ENCODE data around the gene TMEM258. TPM values are rescaled to one million over a fixed set of nuclear protein-coding genes. Genes with fewer than 3 reads are reported as not detected.

Gene TMEM258
- total RNA-seq, 1 experiment from 2014 or later = 110 TPM

DNA sequence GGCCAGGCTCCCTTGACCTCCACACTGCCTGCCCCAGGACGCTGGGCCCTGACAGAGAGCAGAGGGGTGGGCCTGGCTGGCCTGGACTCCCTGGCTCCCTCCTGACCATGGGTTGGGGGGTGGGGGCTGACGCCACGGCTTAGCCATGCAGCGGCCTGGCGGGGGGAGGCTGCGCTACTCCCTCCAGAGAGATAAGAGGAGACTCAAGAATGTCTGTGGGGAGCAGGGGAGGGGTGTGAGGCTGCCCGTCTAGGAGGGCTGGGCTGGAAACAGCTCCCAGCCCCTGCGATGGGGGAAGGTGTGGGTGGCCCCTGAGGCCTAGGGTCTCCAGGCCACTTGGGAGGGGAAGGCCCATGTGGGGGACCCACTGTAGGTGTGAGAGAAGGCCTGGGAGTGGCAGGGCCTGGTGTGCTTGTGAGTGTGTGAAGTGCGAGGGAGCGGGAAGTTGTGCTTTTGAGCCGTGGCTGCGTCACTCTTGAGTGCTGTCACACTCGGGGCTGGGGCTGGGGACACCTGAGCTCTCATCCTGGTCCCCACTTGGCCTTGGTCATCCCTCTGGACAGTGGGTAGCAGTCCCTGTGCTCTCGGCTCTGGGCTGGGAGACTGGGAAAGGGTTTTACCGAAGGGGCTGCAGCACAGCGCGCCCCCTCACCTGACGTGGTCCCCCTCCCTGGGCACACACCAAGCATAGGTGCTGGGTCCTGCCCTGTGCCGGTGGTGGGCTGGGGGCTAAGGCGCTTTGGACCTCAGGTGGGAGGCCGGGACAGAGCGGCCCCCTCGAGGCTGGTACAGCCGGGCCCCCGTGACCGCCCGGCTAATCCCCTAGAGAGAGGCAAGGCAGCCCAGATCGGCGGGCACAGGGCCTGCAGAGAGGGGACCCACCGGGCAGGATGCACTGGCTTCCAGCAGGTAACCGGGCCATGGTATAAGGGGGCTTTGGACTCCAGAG is 37.6 kb downstream of the TMEM258 start:
- H3K9me2 ChIP-seq (replicated peaks; ENCODE audit: low read length) = no peaks in the 10 kb centered on the region
- H3K4me3 ChIP-seq (ENCODE audit: low read length) = no peak overlapping the region
- CTCF ChIA-PET = no interaction called here
- no peak overlapping the region for H2AFZ ChIP-seq (ENCODE audit: low read length)
- no peak for TF ChIP-seq EZH2 (IDR thresholded peaks at IDR 0.05; ENCODE audit: low read length, unreplicated experiment)
- TF ChIP-seq EZH2phosphoT487 (IDR thresholded peaks at IDR 0.05; ENCODE audit: borderline replicate concordance, low read length) = no peak
- TF ChIP-seq, protein P1, sequence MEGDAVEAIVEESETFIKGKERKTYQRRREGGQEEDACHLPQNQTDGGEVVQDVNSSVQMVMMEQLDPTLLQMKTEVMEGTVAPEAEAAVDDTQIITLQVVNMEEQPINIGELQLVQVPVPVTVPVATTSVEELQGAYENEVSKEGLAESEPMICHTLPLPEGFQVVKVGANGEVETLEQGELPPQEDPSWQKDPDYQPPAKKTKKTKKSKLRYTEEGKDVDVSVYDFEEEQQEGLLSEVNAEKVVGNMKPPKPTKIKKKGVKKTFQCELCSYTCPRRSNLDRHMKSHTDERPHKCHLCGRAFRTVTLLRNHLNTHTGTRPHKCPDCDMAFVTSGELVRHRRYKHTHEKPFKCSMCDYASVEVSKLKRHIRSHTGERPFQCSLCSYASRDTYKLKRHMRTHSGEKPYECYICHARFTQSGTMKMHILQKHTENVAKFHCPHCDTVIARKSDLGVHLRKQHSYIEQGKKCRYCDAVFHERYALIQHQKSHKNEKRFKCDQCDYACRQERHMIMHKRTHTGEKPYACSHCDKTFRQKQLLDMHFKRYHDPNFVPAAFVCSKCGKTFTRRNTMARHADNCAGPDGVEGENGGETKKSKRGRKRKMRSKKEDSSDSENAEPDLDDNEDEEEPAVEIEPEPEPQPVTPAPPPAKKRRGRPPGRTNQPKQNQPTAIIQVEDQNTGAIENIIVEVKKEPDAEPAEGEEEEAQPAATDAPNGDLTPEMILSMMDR (conservative IDR thresholded peaks at IDR 0.05; ENCODE audit: low read depth, low read length) = no peak
- no TSS peak for BruUV-seq (replicated peaks)
- POLR2A ChIA-PET (ENCODE audit: unreplicated experiment) = no interaction called here
- no peaks in the 10 kb centered on the region for H3K36me3 ChIP-seq (ENCODE audit: low read depth, low read length)
- no peak for DNase-seq
- no peaks in the 10 kb centered on the region for H3K27me3 ChIP-seq (ENCODE audit: low read length)
- H3K9ac ChIP-seq (ENCODE audit: low read length) = no peak overlapping the region
- no peaks in the 10 kb centered on the region for H3K79me2 ChIP-seq (ENCODE audit: low read length)
- H3K4me1 ChIP-seq (ENCODE audit: insufficient read depth, low read length) = peaks cover 20% of the 10 kb centered on the region
- H3F3A ChIP-seq (ENCODE audit: low read length, unreplicated experiment) = no peaks in the 10 kb centered on the region
- no peak overlapping the region for H3K27ac ChIP-seq (ENCODE audit: low read length)
- H3K9me3 ChIP-seq (ENCODE audit: low read length) = no peaks in the 10 kb centered on the region
- H3K4me2 ChIP-seq (ENCODE audit: low read length) = no peak overlapping the region
- intact Hi-C loops (cut with micrococcal nuclease) = no loop called here
- ATAC-seq = no peak
- H4K20me1 ChIP-seq (ENCODE audit: low read length) = no peaks in the 10 kb centered on the region

DNA sequence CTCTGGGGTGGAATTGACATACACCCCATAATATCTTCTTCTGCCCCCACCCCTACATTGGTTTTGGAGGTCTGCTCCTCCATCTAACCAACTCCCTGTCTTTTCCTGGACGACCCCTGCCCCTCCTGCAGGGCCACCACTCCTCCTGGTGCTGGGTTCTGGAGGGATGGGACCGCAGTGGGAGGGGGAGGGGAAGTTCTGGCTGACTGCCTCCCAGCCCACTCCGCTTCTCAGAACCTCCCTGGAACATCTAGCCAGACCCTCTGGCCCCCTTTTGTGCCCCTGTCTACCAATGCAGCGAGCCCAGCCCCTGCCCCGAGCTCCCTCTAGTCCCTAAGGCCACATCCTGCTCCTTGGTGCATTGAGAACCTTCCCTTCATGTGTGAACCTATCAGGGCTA is 38.7 kb downstream of the TMEM258 start:
- Histone ChIP-seq H3K4me1 (ENCODE audit: insufficient read depth, low read length) (peaks cover 20% of the 10 kb centered on the region), H3K9me3 (ENCODE audit: low read length) (no peaks in the 10 kb centered on the region), H2AFZ (ENCODE audit: low read length) (no peak overlapping the region), H3K4me2 (ENCODE audit: low read length) (no peak overlapping the region), H3K79me2 (ENCODE audit: low read length) (no peaks in the 10 kb centered on the region), H3F3A (ENCODE audit: low read length, unreplicated experiment) (no peaks in the 10 kb centered on the region), H3K4me3 (ENCODE audit: low read length) (no peak overlapping the region), H3K27me3 (ENCODE audit: low read length) (no peaks in the 10 kb centered on the region), H3K9ac (ENCODE audit: low read length) (no peak overlapping the region), H3K9me2 (replicated peaks; ENCODE audit: low read length) (no peaks in the 10 kb centered on the region), H3K36me3 (ENCODE audit: low read depth, low read length) (no peaks in the 10 kb centered on the region), H4K20me1 (ENCODE audit: low read length) (no peaks in the 10 kb centered on the region), H3K27ac (ENCODE audit: low read length) (no peak overlapping the region)
- CTCF ChIA-PET = no interaction called here
- POLR2A ChIA-PET (ENCODE audit: unreplicated experiment) = no interaction called here
- TF ChIP-seq EZH2 (IDR thresholded peaks at IDR 0.05; ENCODE audit: low read length, unreplicated experiment) = no peak
- ATAC-seq = no peak
- BruUV-seq (replicated peaks) = no TSS peak
- no peak for DNase-seq
- intact Hi-C loops (cut with micrococcal nuclease) = no loop called here

DNA sequence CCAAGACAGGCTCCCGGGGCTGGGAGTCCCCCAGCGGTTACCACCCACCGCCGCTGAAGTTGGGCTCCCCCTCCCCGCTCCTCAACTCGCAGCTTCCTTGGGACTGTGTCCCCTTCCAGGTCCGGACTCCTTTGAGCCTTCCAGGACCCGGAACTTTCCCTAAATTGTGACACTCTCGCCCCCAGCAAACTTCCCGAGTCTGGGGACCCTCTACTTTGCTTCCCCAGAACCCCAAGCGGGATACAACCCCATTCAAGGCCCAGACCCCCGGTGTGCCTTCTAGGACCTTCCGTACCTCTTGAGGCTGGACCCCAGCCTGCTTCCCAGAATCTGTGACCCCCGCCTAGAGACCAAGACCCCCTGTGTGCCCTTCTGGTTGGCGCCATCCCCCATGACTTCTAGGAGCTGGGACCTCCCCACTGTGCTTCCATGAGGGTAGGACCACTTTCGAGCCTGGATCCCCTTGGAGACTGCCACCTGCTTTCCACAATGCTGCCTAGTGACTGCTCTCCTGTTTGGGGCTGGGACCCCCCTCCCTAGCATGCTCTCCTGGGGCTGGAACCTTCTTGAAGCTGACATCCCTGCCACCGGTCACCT is 39.4 kb downstream of the TMEM258 start:
- no peaks in the 10 kb centered on the region for H3K27me3 ChIP-seq (ENCODE audit: low read length)
- no peaks in the 10 kb centered on the region for H3K9me2 ChIP-seq (replicated peaks; ENCODE audit: low read length)
- ChIA-PET POLR2A (ENCODE audit: unreplicated experiment) (no interaction called here), CTCF (no interaction called here)
- H3K4me2 ChIP-seq (ENCODE audit: low read length) = peak overlapping the region; percentile 81
- no peaks in the 10 kb centered on the region for H3F3A ChIP-seq (ENCODE audit: low read length, unreplicated experiment)
- TF ChIP-seq EZH2 (IDR thresholded peaks at IDR 0.05; ENCODE audit: low read length, unreplicated experiment) = no peak
- TF ChIP-seq, protein P1 (conservative IDR thresholded peaks at IDR 0.05; ENCODE audit: low read depth, low read length) = no peak
- no peak for TF ChIP-seq EZH2phosphoT487 (IDR thresholded peaks at IDR 0.05; ENCODE audit: borderline replicate concordance, low read length)
- H3K4me1 ChIP-seq (ENCODE audit: insufficient read depth, low read length) = peaks cover 20% of the 10 kb centered on the region
- DNase-seq = no peak
- H4K20me1 ChIP-seq (ENCODE audit: low read length) = no peaks in the 10 kb centered on the region
- intact Hi-C loops (cut with micrococcal nuclease) = loop anchor here (1.0 kb wide), 1 partner anchor 23 kb away; no protein-coding TSS in a partner anchor
- H3K27ac ChIP-seq (ENCODE audit: low read length) = no peak overlapping the region
- H3K9me3 ChIP-seq (ENCODE audit: low read length) = no peaks in the 10 kb centered on the region
- no peaks in the 10 kb centered on the region for H3K79me2 ChIP-seq (ENCODE audit: low read length)
- no peak for ATAC-seq
- peak overlapping the region; percentile 86 for H2AFZ ChIP-seq (ENCODE audit: low read length)
- BruUV-seq (replicated peaks) = no TSS peak
- H3K36me3 ChIP-seq (ENCODE audit: low read depth, low read length) = no peaks in the 10 kb centered on the region
- H3K9ac ChIP-seq (ENCODE audit: low read length) = 0 out of 2 replicates have a peak overlapping the region, but pooled peaks have one; percentile 5
- peak overlapping the region; percentile 61 for H3K4me3 ChIP-seq (ENCODE audit: low read length)
